ENCODE measurements around the gene PGAP3. TPM values are rescaled to one million over a fixed set of nuclear protein-coding genes. Genes with fewer than 3 reads are reported as not detected.

PGAP3 gene
- total RNA-seq, 2 donors from 2014 or later, result 22.6 to 29.3 TPM

GRCh38 chr17:39658760-39659159, 29.1 kb downstream of the PGAP3 start:
- Histone ChIP-seq H3K36me3 (ENCODE audit: control insufficient read depth, insufficient read depth, low read length) (peaks cover 11% of the 10 kb centered on the region), H3K9ac (ENCODE audit: extremely low read depth, low read length, poor library complexity, severe bottlenecking) (no peak overlapping the region), H3K27me3 (ENCODE audit: control insufficient read depth, insufficient read depth, low read length, poor library complexity, severe bottlenecking) (no peaks in the 10 kb centered on the region), H3K9me3 (ENCODE audit: control insufficient read depth, low read length) (no peaks in the 10 kb centered on the region), H3K4me1 (ENCODE audit: control insufficient read depth, insufficient read depth, low read length) (no peaks in the 10 kb centered on the region), H3K27ac (ENCODE audit: low read depth, low read length) (no peak overlapping the region), H3K4me3 (ENCODE audit: low read length) (no peak overlapping the region)
- H3K27me3 Mint-ChIP-seq (ENCODE audit: insufficient read depth), result no peaks in the 10 kb centered on the region
- DNase-seq, result no peak
- WGBS, 2 experiments (ENCODE audit: insufficient coverage in 1 of 2, insufficient read length in 1 of 2), result 78% methylated on average over 3 of the region's 3 CpGs; no CpG with 5 or more reads in 1 of the 2 experiments
- H3K4me3 Mint-ChIP-seq, result no peak overlapping the region
- TF ChIP-seq, protein P1, sequence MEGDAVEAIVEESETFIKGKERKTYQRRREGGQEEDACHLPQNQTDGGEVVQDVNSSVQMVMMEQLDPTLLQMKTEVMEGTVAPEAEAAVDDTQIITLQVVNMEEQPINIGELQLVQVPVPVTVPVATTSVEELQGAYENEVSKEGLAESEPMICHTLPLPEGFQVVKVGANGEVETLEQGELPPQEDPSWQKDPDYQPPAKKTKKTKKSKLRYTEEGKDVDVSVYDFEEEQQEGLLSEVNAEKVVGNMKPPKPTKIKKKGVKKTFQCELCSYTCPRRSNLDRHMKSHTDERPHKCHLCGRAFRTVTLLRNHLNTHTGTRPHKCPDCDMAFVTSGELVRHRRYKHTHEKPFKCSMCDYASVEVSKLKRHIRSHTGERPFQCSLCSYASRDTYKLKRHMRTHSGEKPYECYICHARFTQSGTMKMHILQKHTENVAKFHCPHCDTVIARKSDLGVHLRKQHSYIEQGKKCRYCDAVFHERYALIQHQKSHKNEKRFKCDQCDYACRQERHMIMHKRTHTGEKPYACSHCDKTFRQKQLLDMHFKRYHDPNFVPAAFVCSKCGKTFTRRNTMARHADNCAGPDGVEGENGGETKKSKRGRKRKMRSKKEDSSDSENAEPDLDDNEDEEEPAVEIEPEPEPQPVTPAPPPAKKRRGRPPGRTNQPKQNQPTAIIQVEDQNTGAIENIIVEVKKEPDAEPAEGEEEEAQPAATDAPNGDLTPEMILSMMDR (conservative IDR thresholded peaks at IDR 0.05), result no peak
- H3K9me3 Mint-ChIP-seq, result no peaks in the 10 kb centered on the region
- H3K27ac Mint-ChIP-seq, result no peak overlapping the region
- peaks cover 6% of the 10 kb centered on the region for H3K4me1 Mint-ChIP-seq
- H3K36me3 Mint-ChIP-seq (ENCODE audit: low read depth), result peaks cover 26% of the 10 kb centered on the region

DNA sequence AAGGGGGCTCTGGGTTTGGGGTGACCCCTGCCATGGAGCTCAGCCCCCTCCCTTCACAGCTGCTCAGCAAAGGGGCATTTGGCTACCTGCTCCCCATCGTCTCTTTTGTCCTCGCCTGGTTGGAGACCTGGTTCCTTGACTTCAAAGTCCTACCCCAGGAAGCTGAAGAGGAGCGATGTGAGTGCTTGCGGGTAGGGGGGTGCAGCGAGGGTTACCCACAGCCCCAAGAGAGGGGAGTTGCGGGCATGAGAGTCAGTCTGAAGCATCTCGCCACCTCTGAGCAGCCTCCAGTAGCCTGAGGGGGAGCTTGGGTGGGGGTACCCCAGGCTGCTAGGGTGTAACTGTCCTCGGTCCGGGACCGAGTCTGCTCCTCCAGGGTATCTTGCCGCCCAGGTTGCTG, 29.5 kb downstream of the PGAP3 start:
- Histone ChIP-seq H3K4me1 (ENCODE audit: control insufficient read depth, insufficient read depth, low read length) (peaks cover 2% of the 10 kb centered on the region), H3K9me3 (ENCODE audit: control insufficient read depth, low read length) (no peaks in the 10 kb centered on the region), H3K27ac (ENCODE audit: low read depth, low read length) (no peak overlapping the region), H3K9ac (ENCODE audit: extremely low read depth, low read length, poor library complexity, severe bottlenecking) (no peak overlapping the region), H3K27me3 (ENCODE audit: control insufficient read depth, insufficient read depth, low read length, poor library complexity, severe bottlenecking) (no peaks in the 10 kb centered on the region), H3K36me3 (ENCODE audit: control insufficient read depth, insufficient read depth, low read length) (peaks cover 11% of the 10 kb centered on the region), H3K4me3 (ENCODE audit: low read length) (no peak overlapping the region)
- Mint-ChIP-seq H3K4me1 (peaks cover 9% of the 10 kb centered on the region), H3K27ac (no peak overlapping the region), H3K9me3 (no peaks in the 10 kb centered on the region), H3K4me3 (no peak overlapping the region), H3K36me3 (ENCODE audit: low read depth) (peaks cover 26% of the 10 kb centered on the region), H3K27me3 (ENCODE audit: insufficient read depth) (no peaks in the 10 kb centered on the region)
- no peak for DNase-seq
- 93 to 97% methylated on average over 8 to 11 of the region's 11 CpGs for WGBS, 2 experiments (ENCODE audit: insufficient coverage in 1 of 2, insufficient read length in 1 of 2)
- TF ChIP-seq, protein P1 (conservative IDR thresholded peaks at IDR 0.05), result no peak

DNA sequence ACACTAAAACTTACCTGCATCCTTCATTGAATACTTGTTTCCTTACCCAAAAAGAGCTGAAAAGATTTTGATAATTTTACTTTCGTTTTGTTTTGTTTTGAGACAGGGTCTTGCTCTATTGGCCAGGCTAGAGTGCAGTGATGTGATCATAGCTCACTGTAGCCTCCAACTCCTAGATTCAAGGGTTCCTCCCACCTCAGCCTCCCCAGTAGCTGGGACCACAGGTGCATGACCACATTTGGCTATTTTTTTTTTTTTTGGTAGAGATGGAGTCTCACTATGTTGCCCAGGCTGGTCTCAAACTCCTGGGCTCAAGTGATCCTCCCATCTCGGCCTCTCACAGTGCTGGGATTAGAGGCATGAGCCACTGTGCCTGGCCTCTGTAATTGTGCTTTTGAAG, 32.8 kb downstream of the PGAP3 start:
- H3K9me3 Mint-ChIP-seq, result no peaks in the 10 kb centered on the region
- H3K4me3 Mint-ChIP-seq, result no peak overlapping the region
- no peak overlapping the region for H3K27ac Mint-ChIP-seq
- TF ChIP-seq, protein P1 (conservative IDR thresholded peaks at IDR 0.05), result no peak
- no peaks in the 10 kb centered on the region for H3K9me3 ChIP-seq (ENCODE audit: control insufficient read depth, low read length)
- peaks cover 24% of the 10 kb centered on the region for H3K4me1 Mint-ChIP-seq
- H3K36me3 Mint-ChIP-seq (ENCODE audit: low read depth), result peaks cover 17% of the 10 kb centered on the region
- H3K27me3 Mint-ChIP-seq (ENCODE audit: insufficient read depth), result no peaks in the 10 kb centered on the region
- no peak overlapping the region for H3K9ac ChIP-seq (ENCODE audit: extremely low read depth, low read length, poor library complexity, severe bottlenecking)
- no peak for DNase-seq
- H3K36me3 ChIP-seq (ENCODE audit: control insufficient read depth, insufficient read depth, low read length), result peaks cover 5% of the 10 kb centered on the region
- H3K27me3 ChIP-seq (ENCODE audit: control insufficient read depth, insufficient read depth, low read length, poor library complexity, severe bottlenecking), result no peaks in the 10 kb centered on the region
- no peak overlapping the region for H3K27ac ChIP-seq (ENCODE audit: low read depth, low read length)
- peaks cover 16% of the 10 kb centered on the region for H3K4me1 ChIP-seq (ENCODE audit: control insufficient read depth, insufficient read depth, low read length)
- H3K4me3 ChIP-seq (ENCODE audit: low read length), result no peak overlapping the region
- 92 to 100% methylated on average over 1 to 2 of the region's 2 CpGs for WGBS, 2 experiments (ENCODE audit: insufficient coverage in 1 of 2, insufficient read length in 1 of 2)
